ENCODE results near the gene PCDHGA9. TPM values are rescaled to one million over a fixed set of nuclear protein-coding genes. Genes with fewer than 3 reads are reported as not detected.

PCDHGA9 gene
- total and polyA plus RNA-seq, 2 donors (not counting 3 experiments of a cell fraction or from before 2014, with no cell fraction given), result 1.1 to 3.9 TPM

DNA sequence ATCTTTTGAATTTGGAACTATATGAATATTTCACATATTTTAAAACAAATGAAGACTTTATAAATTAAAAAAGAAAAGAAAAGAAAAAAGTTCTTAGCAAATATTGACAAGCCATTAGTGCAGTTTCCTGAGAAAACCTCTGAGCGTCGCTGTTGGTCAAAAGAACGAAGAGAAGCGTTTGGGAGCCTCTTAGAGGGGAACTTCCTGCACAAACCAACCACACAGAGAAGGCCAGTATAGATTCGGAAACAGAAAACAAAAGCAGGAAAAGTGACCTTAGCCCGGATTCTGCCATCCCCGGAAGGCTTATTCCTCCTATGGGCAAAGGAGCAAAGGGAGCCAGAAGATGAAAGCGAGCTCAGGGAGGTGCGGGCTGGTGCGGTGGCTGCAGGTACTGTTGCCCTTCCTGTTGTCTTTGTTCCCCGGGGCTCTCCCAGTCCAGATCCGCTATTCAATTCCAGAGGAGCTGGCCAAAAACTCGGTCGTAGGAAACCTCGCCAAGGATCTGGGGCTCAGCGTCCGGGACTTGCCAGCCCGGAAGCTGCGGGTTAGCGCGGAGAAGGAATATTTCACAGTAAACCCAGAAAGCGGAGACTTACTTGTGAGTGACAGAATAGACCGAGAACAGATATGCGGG is 42.7 kb upstream of the PCDHGA9 start, which contains the start of gene PCDHGB2:
TSS of gene PCDHGB2 (plus strand) at position 205 of the 637 bp plus-strand sequence. CDS start at position 347, 142 bp downstream.
- no peaks in the 10 kb centered on the region for H4K20me1 ChIP-seq (replicated peaks; ENCODE audit: control insufficient read depth, extremely low read depth, insufficient read depth, low read length)
- dilution Hi-C loops (cut with MboI; ENCODE audit: extremely low pct_ligation_motif_present, low sequenced_read_pairs) (no loop called here), intact Hi-C loops (cut with micrococcal nuclease) (no loop called here)
- peak; percentile 16 for DNase-seq (ENCODE audit: low read depth, low spot score)
- H3K9me3 ChIP-seq (replicated peaks; ENCODE audit: control insufficient read depth, insufficient read depth, low read length), result no peaks in the 10 kb centered on the region
- H3K9ac ChIP-seq (replicated peaks; ENCODE audit: extremely low read depth, insufficient read depth, low read length), result no peak within 1 kb of the TSS
- H3K4me1 ChIP-seq (ENCODE audit: control insufficient read depth, extremely low read depth, insufficient read depth, low read length), result no peaks in the 10 kb centered on the region
- H2AFZ ChIP-seq (ENCODE audit: low read depth, low read length), result peak within 1 kb of the TSS; percentile 12
- no peak within 1 kb of the TSS for H3K4me3 ChIP-seq (replicated peaks in 1 of 3; ENCODE audit: insufficient read depth in 1 of 3, low read depth in 1 of 3, low read length in 3 of 3)
- TSS peak; percentile 13 for BruUV-seq (replicated peaks)
- ChIA-PET POLR2A (no interaction called here), CTCF (interaction anchor here (0.6 to 1.3 kb wide), 9 partner anchors 10 to 204 kb away, joined by 3 to 5 read pairs (median 3); partner anchors contain the start of genes PCDHGA11, PCDHGA12 and PCDHGB1)
- no peaks in the 10 kb centered on the region for H3K36me3 ChIP-seq (ENCODE audit: control insufficient read depth in 2 of 2, extremely low read depth in 1 of 2, insufficient read depth in 2 of 2, low read length in 2 of 2)
- no peak within 1 kb of the TSS for H3K4me2 ChIP-seq (ENCODE audit: insufficient read depth, low read length)
- TF ChIP-seq GATA2 (IDR thresholded peaks at IDR 0.05; ENCODE audit: insufficient read depth, insufficient read length, low read depth, low read length) (no peak), EZH2 (IDR thresholded peaks at IDR 0.05; ENCODE audit: borderline replicate concordance, low read depth, low read length, severe bottlenecking) (peak; percentile 28)
- TF ChIP-seq, protein P1, sequence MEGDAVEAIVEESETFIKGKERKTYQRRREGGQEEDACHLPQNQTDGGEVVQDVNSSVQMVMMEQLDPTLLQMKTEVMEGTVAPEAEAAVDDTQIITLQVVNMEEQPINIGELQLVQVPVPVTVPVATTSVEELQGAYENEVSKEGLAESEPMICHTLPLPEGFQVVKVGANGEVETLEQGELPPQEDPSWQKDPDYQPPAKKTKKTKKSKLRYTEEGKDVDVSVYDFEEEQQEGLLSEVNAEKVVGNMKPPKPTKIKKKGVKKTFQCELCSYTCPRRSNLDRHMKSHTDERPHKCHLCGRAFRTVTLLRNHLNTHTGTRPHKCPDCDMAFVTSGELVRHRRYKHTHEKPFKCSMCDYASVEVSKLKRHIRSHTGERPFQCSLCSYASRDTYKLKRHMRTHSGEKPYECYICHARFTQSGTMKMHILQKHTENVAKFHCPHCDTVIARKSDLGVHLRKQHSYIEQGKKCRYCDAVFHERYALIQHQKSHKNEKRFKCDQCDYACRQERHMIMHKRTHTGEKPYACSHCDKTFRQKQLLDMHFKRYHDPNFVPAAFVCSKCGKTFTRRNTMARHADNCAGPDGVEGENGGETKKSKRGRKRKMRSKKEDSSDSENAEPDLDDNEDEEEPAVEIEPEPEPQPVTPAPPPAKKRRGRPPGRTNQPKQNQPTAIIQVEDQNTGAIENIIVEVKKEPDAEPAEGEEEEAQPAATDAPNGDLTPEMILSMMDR (IDR thresholded peaks at IDR 0.05; ENCODE audit: extremely low read depth in 1 of 2, insufficient read depth in 1 of 2, low read depth in 1 of 2, low read length in 2 of 2), result peak; percentile 18 to 32
- H3K79me2 ChIP-seq (ENCODE audit: control insufficient read depth, insufficient read depth, low read length), result no peaks in the 10 kb centered on the region
- no peaks in the 10 kb centered on the region for H3K9me1 ChIP-seq (replicated peaks; ENCODE audit: control insufficient read depth, extremely low read depth, insufficient read depth, low read length)
- no peak within 1 kb of the TSS for H3K27ac ChIP-seq (ENCODE audit: insufficient read depth, low read depth, low read length)
- peaks cover 43 to 66% of the 10 kb centered on the region in 2 experiments for H3K27me3 ChIP-seq (ENCODE audit: control insufficient read depth in 2 of 2, insufficient read depth in 2 of 2, low read length in 2 of 2)
- FAIRE-seq, result peak; percentile 24

DNA sequence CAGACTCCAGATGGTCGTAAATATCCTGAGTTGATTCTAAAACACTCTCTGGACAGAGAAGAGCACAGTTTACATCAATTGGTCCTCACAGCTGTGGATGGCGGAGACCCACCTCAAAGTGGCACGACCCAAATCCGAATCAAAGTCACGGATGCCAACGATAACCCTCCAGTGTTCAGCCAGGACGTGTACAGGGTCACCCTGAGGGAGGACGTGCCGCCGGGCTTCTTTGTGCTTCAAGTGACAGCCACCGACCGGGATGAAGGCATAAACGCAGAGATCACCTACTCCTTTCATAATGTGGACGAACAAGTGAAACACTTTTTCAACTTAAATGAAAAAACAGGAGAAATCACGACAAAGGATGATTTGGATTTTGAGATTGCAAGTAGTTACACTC is 41.9 kb upstream of the PCDHGA9 start:
- Histone ChIP-seq H3K27ac (ENCODE audit: insufficient read depth, low read depth, low read length) (no peak overlapping the region), H4K20me1 (replicated peaks; ENCODE audit: control insufficient read depth, extremely low read depth, insufficient read depth, low read length) (no peaks in the 10 kb centered on the region), H3K9ac (replicated peaks; ENCODE audit: extremely low read depth, insufficient read depth, low read length) (no peak overlapping the region), H3K9me3 (replicated peaks; ENCODE audit: control insufficient read depth, insufficient read depth, low read length) (peaks cover 2% of the 10 kb centered on the region), H2AFZ (ENCODE audit: low read depth, low read length) (no peak overlapping the region), H3K9me1 (replicated peaks; ENCODE audit: control insufficient read depth, extremely low read depth, insufficient read depth, low read length) (no peaks in the 10 kb centered on the region), H3K36me3 (ENCODE audit: control insufficient read depth in 2 of 2, extremely low read depth in 1 of 2, insufficient read depth in 2 of 2, low read length in 2 of 2) (no peaks in the 10 kb centered on the region), H3K4me2 (ENCODE audit: insufficient read depth, low read length) (no peak overlapping the region), H3K79me2 (ENCODE audit: control insufficient read depth, insufficient read depth, low read length) (no peaks in the 10 kb centered on the region), H3K4me1 (ENCODE audit: control insufficient read depth, extremely low read depth, insufficient read depth, low read length) (no peaks in the 10 kb centered on the region), H3K27me3 (ENCODE audit: control insufficient read depth in 2 of 2, insufficient read depth in 2 of 2, low read length in 2 of 2) (peaks cover 51 to 69% of the 10 kb centered on the region in 2 experiments), H3K4me3 (replicated peaks in 1 of 3; ENCODE audit: insufficient read depth in 1 of 3, low read depth in 1 of 3, low read length in 3 of 3) (no peak overlapping the region)
- dilution Hi-C loops (cut with MboI; ENCODE audit: extremely low pct_ligation_motif_present, low sequenced_read_pairs) (no loop called here), intact Hi-C loops (cut with micrococcal nuclease) (no loop called here)
- ChIA-PET POLR2A (no interaction called here), CTCF (interaction anchor here (0.7 to 1.3 kb wide), 8 partner anchors 10 to 203 kb away, joined by 3 to 5 read pairs (median 3); partner anchors contain the start of genes PCDHGA11, PCDHGA12 and PCDHGB1)
- DNase-seq (ENCODE audit: low read depth, low spot score) (no peak), FAIRE-seq (no peak)
- BruUV-seq (replicated peaks), result no TSS peak
- TF ChIP-seq POLR2AphosphoS5 (IDR thresholded peaks at IDR 0.05; ENCODE audit: insufficient read depth, low read depth, low read length), result no peak
- peak; percentile 0 for TF ChIP-seq EZH2 (IDR thresholded peaks at IDR 0.05; ENCODE audit: borderline replicate concordance, low read depth, low read length, severe bottlenecking)
- TF ChIP-seq, protein P2, sequence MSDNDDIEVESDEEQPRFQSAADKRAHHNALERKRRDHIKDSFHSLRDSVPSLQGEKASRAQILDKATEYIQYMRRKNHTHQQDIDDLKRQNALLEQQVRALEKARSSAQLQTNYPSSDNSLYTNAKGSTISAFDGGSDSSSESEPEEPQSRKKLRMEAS (IDR thresholded peaks at IDR 0.05; ENCODE audit: insufficient read depth, insufficient read length), result no peak
- no peak for TF ChIP-seq JUN (IDR thresholded peaks at IDR 0.05; ENCODE audit: borderline replicate concordance, insufficient read depth, insufficient read length, low read depth)

All from endothelial cell of umbilical vein (primary cell).